ENCODE data around the gene TCF4. TPM values are rescaled to one million over a fixed set of nuclear protein-coding genes. Genes with fewer than 3 reads are reported as not detected.

Gene TCF4
- total RNA-seq, 1 donor from 2014 or later = 77.3 TPM

GRCh38 chr18:55433648-55434047 is 154.3 kb downstream of the TCF4 start:
- no peak for TF ChIP-seq CTCF (IDR thresholded peaks at IDR 0.05)
- Mint-ChIP-seq H3K9me3 (ENCODE audit: unreplicated experiment) (no peaks in the 10 kb centered on the region), H3K4me1 (ENCODE audit: unreplicated experiment) (peaks cover 6% of the 10 kb centered on the region), H3K27ac (ENCODE audit: unreplicated experiment) (no peak overlapping the region), H3K27me3 (ENCODE audit: unreplicated experiment) (no peaks in the 10 kb centered on the region), H3K36me3 (ENCODE audit: unreplicated experiment) (no peaks in the 10 kb centered on the region), H3K4me3 (ENCODE audit: unreplicated experiment) (no peak overlapping the region)
- no peak for DNase-seq (ENCODE audit: extremely low spot score, unreplicated experiment)

GRCh38 chr18:55433140-55433539 is 154.9 kb downstream of the TCF4 start:
- Mint-ChIP-seq H3K4me1 (ENCODE audit: unreplicated experiment) (peaks cover 4% of the 10 kb centered on the region), H3K4me3 (ENCODE audit: unreplicated experiment) (no peak overlapping the region), H3K27ac (ENCODE audit: unreplicated experiment) (no peak overlapping the region), H3K36me3 (ENCODE audit: unreplicated experiment) (no peaks in the 10 kb centered on the region), H3K27me3 (ENCODE audit: unreplicated experiment) (no peaks in the 10 kb centered on the region), H3K9me3 (ENCODE audit: unreplicated experiment) (no peaks in the 10 kb centered on the region)
- DNase-seq (ENCODE audit: extremely low spot score, unreplicated experiment) = no peak
- no peak for TF ChIP-seq CTCF (IDR thresholded peaks at IDR 0.05)

GRCh38 chr18:55432307-55433040 is 155.5 kb downstream of the TCF4 start:
- no peak for TF ChIP-seq CTCF (IDR thresholded peaks at IDR 0.05)
- no peak for DNase-seq (ENCODE audit: extremely low spot score, unreplicated experiment)
- Mint-ChIP-seq H3K9me3 (ENCODE audit: unreplicated experiment) (no peaks in the 10 kb centered on the region), H3K4me1 (ENCODE audit: unreplicated experiment) (peaks cover 4% of the 10 kb centered on the region), H3K4me3 (ENCODE audit: unreplicated experiment) (no peak overlapping the region), H3K36me3 (ENCODE audit: unreplicated experiment) (no peaks in the 10 kb centered on the region), H3K27me3 (ENCODE audit: unreplicated experiment) (no peaks in the 10 kb centered on the region), H3K27ac (ENCODE audit: unreplicated experiment) (no peak overlapping the region)

- Mint-ChIP-seq H3K9me3 (ENCODE audit: unreplicated experiment) (no peaks in the 10 kb centered on the region), H3K27me3 (ENCODE audit: unreplicated experiment) (no peaks in the 10 kb centered on the region), H3K4me3 (ENCODE audit: unreplicated experiment) (no peak overlapping the region), H3K27ac (ENCODE audit: unreplicated experiment) (no peak overlapping the region), H3K4me1 (ENCODE audit: unreplicated experiment) (no peaks in the 10 kb centered on the region), H3K36me3 (ENCODE audit: unreplicated experiment) (no peaks in the 10 kb centered on the region)
- TF ChIP-seq CTCF (IDR thresholded peaks at IDR 0.05) = no peak
- DNase-seq (ENCODE audit: extremely low spot score, unreplicated experiment) = no peak
Measured at GRCh38 chr18:55430026-55430425, 158.0 kb downstream of the TCF4 start.

- Mint-ChIP-seq H3K27ac (ENCODE audit: unreplicated experiment) (no peak overlapping the region), H3K4me1 (ENCODE audit: unreplicated experiment) (no peaks in the 10 kb centered on the region), H3K27me3 (ENCODE audit: unreplicated experiment) (no peaks in the 10 kb centered on the region), H3K9me3 (ENCODE audit: unreplicated experiment) (no peaks in the 10 kb centered on the region), H3K36me3 (ENCODE audit: unreplicated experiment) (no peaks in the 10 kb centered on the region), H3K4me3 (ENCODE audit: unreplicated experiment) (no peak overlapping the region)
- TF ChIP-seq CTCF (IDR thresholded peaks at IDR 0.05) = no peak
- no peak for DNase-seq (ENCODE audit: extremely low spot score, unreplicated experiment)
Measured at GRCh38 chr18:55427951-55428350, 160.0 kb downstream of the TCF4 start.

Data from osteocyte (in vitro differentiated cells).